Inflammatory macrophage treated with lipopolysaccharide for 4 hours (primary cell): ENCODE results near the gene SACM1L.

Source experiments
- DNase-seq: peaks from one replicate; pipeline ENCODE4 v3.0.0-alpha.2; 2020

The SACM1L gene

DNA sequence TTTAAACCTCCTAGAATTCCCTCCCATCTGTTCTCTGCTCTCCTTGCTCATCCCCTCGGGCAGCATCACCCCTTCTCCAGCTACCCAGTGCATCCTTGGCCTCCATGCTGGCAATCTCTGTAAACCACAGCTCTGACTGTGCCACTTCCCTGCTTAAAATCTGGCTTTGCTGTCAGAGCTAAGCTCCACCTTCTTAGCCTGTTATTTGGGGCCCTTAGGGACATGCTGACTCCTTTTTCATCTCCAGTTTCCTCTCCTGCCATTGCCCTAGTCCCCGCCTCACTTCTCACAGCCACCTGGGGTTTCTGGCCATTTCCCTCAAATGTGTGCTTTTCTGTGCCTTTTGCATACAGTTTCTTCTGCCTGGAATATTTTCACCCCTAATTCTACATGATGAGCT, 101.4 kb downstream of the SACM1L start:
- no peak for DNase-seq

- no peak for DNase-seq
These were observed 102.8 kb downstream of the SACM1L start for GRCh38 chr3:45792036-45792435.

- no peak for DNase-seq
These were observed 103.4 kb downstream of the SACM1L start for GRCh38 chr3:45792516-45793172.

GRCh38 chr3:45793482-45794176, 104.4 kb downstream of the SACM1L start:
- DNase-seq, result no peak

GRCh38 chr3:45794177-45794560, 105.0 kb downstream of the SACM1L start:
- DNase-seq, result no peak

DNA sequence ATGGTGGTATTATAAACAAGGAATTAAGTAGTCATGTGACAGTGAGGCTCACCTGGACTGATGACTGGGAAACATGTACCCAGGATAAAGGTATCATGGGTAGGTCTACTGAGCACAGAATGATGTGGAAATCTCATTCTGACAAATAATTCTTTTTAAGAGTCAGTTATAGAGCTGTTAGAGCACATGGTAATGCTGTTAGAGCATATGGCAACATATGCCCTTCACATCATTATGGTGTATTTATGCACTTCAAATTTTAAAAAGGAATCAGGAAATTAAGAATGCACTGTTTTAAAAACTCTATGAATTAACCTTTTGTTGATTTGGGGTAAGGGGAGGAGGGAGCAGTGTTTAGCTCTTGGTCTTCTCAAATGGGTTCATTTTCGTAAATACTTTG, 105.5 kb downstream of the SACM1L start:
- no peak for DNase-seq
